ENCODE data around the gene QRFP. TPM values are rescaled to one million over a fixed set of nuclear protein-coding genes. Genes with fewer than 3 reads are reported as not detected.

QRFP gene
- polyA plus RNA-seq, 1 of the 3 experiments (the other 2 are of a cell fraction): not detected

- Histone ChIP-seq H3F3A (replicated peaks; ENCODE audit: insufficient read depth) (peaks cover 39% of the 10 kb centered on the region), H3K4me2 (no peak overlapping the region), H3K4me3 (ENCODE audit: low read depth in 2 of 2, low read length in 1 of 2) (no peak overlapping the region), H4K20me1 (ENCODE audit: insufficient read depth) (peaks cover 33% of the 10 kb centered on the region), H3K27ac (ENCODE audit: low read depth in 2 of 2, low read length in 1 of 2) (no peak overlapping the region), H3K4me1 (ENCODE audit: control insufficient read depth in 1 of 2, insufficient read depth in 2 of 2, low read depth in 1 of 2, low read length in 1 of 2) (peaks cover 3 to 26% of the 10 kb centered on the region in 2 experiments; a peak in 3 of 4 replicates), H3K79me2 (ENCODE audit: insufficient read depth) (peaks cover 99% of the 10 kb centered on the region), H3K9me3 (no peaks in the 10 kb centered on the region), H3K36me3 (replicated peaks in 1 of 2; ENCODE audit: control insufficient read depth in 1 of 2, insufficient read depth in 2 of 2, low read length in 1 of 2) (peaks cover 34 to 35% of the 10 kb centered on the region in 2 experiments), H2AFZ (ENCODE audit: low read depth) (no peak overlapping the region), H3K9me2 (no peaks in the 10 kb centered on the region), H3K27me3 (ENCODE audit: insufficient read depth) (no peaks in the 10 kb centered on the region), H3K9ac (no peak overlapping the region)
- TF ChIP-seq, protein P1, sequence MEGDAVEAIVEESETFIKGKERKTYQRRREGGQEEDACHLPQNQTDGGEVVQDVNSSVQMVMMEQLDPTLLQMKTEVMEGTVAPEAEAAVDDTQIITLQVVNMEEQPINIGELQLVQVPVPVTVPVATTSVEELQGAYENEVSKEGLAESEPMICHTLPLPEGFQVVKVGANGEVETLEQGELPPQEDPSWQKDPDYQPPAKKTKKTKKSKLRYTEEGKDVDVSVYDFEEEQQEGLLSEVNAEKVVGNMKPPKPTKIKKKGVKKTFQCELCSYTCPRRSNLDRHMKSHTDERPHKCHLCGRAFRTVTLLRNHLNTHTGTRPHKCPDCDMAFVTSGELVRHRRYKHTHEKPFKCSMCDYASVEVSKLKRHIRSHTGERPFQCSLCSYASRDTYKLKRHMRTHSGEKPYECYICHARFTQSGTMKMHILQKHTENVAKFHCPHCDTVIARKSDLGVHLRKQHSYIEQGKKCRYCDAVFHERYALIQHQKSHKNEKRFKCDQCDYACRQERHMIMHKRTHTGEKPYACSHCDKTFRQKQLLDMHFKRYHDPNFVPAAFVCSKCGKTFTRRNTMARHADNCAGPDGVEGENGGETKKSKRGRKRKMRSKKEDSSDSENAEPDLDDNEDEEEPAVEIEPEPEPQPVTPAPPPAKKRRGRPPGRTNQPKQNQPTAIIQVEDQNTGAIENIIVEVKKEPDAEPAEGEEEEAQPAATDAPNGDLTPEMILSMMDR (IDR thresholded peaks at IDR 0.05): no peak
- TF ChIP-seq YY1 (IDR thresholded peaks at IDR 0.05; ENCODE audit: low read depth) (no peak), FOXJ3 (CRISPR knock-in tag; IDR thresholded peaks at IDR 0.05) (no peak), SMC3 (IDR thresholded peaks at IDR 0.05; ENCODE audit: low read depth, low read length) (no peak), GATA2 (CRISPR knock-in tag; IDR thresholded peaks at IDR 0.05) (no peak)
- POLR2A ChIA-PET: no interaction called here
- CTCF ChIA-PET: interaction anchor here (0.7 to 7.5 kb wide), 7 partner anchors 10 to 192 kb away, joined by 3 to 86 read pairs (median 3); no protein-coding TSS in a partner anchor
- DNase-seq: no peak
- WGBS (ENCODE audit: low lambda C conversion rate): 89% methylated on average over 8 of the region's 8 CpGs
Observed at GRCh38 chr9:130854092-130854491, 42.5 kb downstream of the QRFP start.

DNA sequence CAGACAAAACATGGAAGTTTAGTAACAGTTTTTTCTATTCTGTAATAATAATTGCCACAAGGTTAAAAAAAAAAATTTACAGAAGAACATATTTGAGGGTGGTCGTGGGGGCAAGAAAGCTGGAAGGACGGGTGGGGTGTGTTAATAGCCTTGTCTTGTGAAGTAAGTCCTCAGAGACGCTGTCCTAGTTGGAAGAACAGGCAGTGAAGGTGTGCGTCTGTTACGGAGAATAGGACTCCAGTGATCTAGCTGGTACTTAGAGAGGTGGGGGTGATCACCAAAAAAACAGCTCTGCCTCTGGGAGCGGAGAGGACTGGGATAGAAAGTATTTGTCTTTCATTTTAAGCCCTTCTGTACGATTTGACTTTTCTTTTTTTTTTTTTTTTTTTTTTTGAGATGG lies 43.8 kb downstream of the QRFP start:
- Histone ChIP-seq H3K9me2 (no peaks in the 10 kb centered on the region), H3K4me3 (ENCODE audit: low read depth in 2 of 2, low read length in 1 of 2) (no peak overlapping the region), H3K79me2 (ENCODE audit: insufficient read depth) (peaks cover 97% of the 10 kb centered on the region), H3K27ac (ENCODE audit: low read depth in 2 of 2, low read length in 1 of 2) (no peak overlapping the region), H3K36me3 (replicated peaks in 1 of 2; ENCODE audit: control insufficient read depth in 1 of 2, insufficient read depth in 2 of 2, low read length in 1 of 2) (peaks cover 29 to 31% of the 10 kb centered on the region in 2 experiments), H4K20me1 (ENCODE audit: insufficient read depth) (peaks cover 33% of the 10 kb centered on the region), H3K9me3 (no peaks in the 10 kb centered on the region), H2AFZ (ENCODE audit: low read depth) (no peak overlapping the region), H3K4me2 (no peak overlapping the region), H3F3A (replicated peaks; ENCODE audit: insufficient read depth) (peaks cover 45% of the 10 kb centered on the region), H3K9ac (no peak overlapping the region), H3K27me3 (ENCODE audit: insufficient read depth) (no peaks in the 10 kb centered on the region), H3K4me1 (ENCODE audit: control insufficient read depth in 1 of 2, insufficient read depth in 2 of 2, low read depth in 1 of 2, low read length in 1 of 2) (peaks cover 3 to 27% of the 10 kb centered on the region in 2 experiments; a peak in 3 of 4 replicates)
- 98% methylated on average over 7 of the region's 7 CpGs for WGBS (ENCODE audit: low lambda C conversion rate)
- DNase-seq: no peak
- ChIA-PET POLR2A (no interaction called here), CTCF (interaction anchor here (0.7 to 7.5 kb wide), 3 partner anchors 12 to 81 kb away, joined by 3 to 86 read pairs (median 7); no protein-coding TSS in a partner anchor)
- TF ChIP-seq TCF12 (IDR thresholded peaks at IDR 0.05) (no peak), SMC3 (IDR thresholded peaks at IDR 0.05; ENCODE audit: low read depth, low read length) (no peak), MAX (IDR thresholded peaks at IDR 0.05; ENCODE audit: low read depth) (no peak), GABPA (IDR thresholded peaks at IDR 0.05; ENCODE audit: low read depth) (no peak), RAD21 (IDR thresholded peaks at IDR 0.05; ENCODE audit: low read length) (no peak), FOXJ3 (CRISPR knock-in tag; IDR thresholded peaks at IDR 0.05) (no peak), JUND (IDR thresholded peaks at IDR 0.05) (no peak), FOSL2 (IDR thresholded peaks at IDR 0.05; ENCODE audit: borderline replicate concordance, low read depth) (no peak), RXRA (IDR thresholded peaks at IDR 0.05; ENCODE audit: borderline replicate concordance, low read depth) (no peak), NRF1 (IDR thresholded peaks at IDR 0.05; ENCODE audit: low read depth, low read length) (no peak), GATA2 (CRISPR knock-in tag; IDR thresholded peaks at IDR 0.05) (no peak)
- TF ChIP-seq, protein P2, sequence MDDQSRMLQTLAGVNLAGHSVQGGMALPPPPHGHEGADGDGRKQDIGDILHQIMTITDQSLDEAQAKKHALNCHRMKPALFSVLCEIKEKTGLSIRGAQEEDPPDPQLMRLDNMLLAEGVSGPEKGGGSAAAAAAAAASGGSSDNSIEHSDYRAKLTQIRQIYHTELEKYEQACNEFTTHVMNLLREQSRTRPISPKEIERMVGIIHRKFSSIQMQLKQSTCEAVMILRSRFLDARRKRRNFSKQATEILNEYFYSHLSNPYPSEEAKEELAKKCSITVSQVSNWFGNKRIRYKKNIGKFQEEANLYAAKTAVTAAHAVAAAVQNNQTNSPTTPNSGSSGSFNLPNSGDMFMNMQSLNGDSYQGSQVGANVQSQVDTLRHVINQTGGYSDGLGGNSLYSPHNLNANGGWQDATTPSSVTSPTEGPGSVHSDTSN (IDR thresholded peaks at IDR 0.05): no peak
- TF ChIP-seq, protein P1 (IDR thresholded peaks at IDR 0.05): no peak
- TF ChIP-seq, protein P3, sequence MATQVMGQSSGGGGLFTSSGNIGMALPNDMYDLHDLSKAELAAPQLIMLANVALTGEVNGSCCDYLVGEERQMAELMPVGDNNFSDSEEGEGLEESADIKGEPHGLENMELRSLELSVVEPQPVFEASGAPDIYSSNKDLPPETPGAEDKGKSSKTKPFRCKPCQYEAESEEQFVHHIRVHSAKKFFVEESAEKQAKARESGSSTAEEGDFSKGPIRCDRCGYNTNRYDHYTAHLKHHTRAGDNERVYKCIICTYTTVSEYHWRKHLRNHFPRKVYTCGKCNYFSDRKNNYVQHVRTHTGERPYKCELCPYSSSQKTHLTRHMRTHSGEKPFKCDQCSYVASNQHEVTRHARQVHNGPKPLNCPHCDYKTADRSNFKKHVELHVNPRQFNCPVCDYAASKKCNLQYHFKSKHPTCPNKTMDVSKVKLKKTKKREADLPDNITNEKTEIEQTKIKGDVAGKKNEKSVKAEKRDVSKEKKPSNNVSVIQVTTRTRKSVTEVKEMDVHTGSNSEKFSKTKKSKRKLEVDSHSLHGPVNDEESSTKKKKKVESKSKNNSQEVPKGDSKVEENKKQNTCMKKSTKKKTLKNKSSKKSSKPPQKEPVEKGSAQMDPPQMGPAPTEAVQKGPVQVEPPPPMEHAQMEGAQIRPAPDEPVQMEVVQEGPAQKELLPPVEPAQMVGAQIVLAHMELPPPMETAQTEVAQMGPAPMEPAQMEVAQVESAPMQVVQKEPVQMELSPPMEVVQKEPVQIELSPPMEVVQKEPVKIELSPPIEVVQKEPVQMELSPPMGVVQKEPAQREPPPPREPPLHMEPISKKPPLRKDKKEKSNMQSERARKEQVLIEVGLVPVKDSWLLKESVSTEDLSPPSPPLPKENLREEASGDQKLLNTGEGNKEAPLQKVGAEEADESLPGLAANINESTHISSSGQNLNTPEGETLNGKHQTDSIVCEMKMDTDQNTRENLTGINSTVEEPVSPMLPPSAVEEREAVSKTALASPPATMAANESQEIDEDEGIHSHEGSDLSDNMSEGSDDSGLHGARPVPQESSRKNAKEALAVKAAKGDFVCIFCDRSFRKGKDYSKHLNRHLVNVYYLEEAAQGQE (IDR thresholded peaks at IDR 0.05; ENCODE audit: low read depth, low read length): no peak

Data from SK-N-SH (cell line).